Astrocyte (in vitro differentiated cells and primary cell): Measurements from ENCODE around the gene GPR61. TPM values are rescaled to one million over a fixed set of nuclear protein-coding genes. Genes with fewer than 3 reads are reported as not detected.

Source experiments
- DNase-seq: peaks from one replicate; pipeline ENCODE4 v3.0.0-alpha.2; 2010; ENCODE audit warnings: low read depth
- FAIRE-seq: peaks from 2 replicates; lab custom pipeline; 2011; peaks lifted over from hg19 to GRCh38; lab: Jason Lieb, UNC
- H2AFZ ChIP-seq: 2 replicates; pipeline ENCODE4 v1.6.0; 2012; ENCODE audit warnings: low read depth, low read length, inconsistent platforms
- H3K27ac ChIP-seq: 2 replicates; pipeline ENCODE4 v1.5.1; 2011; ENCODE audit warnings: low read depth, low read length, inconsistent platforms
- H3K27me3 ChIP-seq: 2 replicates; pipeline ENCODE4 v1.6.0; 2011; ENCODE audit warnings: low read length, inconsistent platforms; ENCODE audit not compliant: insufficient read depth
- H3K36me3 ChIP-seq: 2 replicates; pipeline ENCODE4 v1.5.1; 2011; ENCODE audit warnings: low read length, inconsistent platforms; ENCODE audit not compliant: insufficient read depth
- H3K4me1 ChIP-seq: 2 replicates; pipeline ENCODE4 v1.5.1; 2011; ENCODE audit warnings: low read length, inconsistent platforms; ENCODE audit not compliant: insufficient read depth
- H3K4me2 ChIP-seq: 2 replicates; pipeline ENCODE4 v1.6.0; 2012; ENCODE audit warnings: low read length, inconsistent platforms
- H3K4me3 ChIP-seq: 2 replicates; pipeline ENCODE4 v1.5.1; 2011; ENCODE audit warnings: low read depth, mild to moderate bottlenecking, low read length, inconsistent platforms; ENCODE audit not compliant: insufficient read depth
- H3K79me2 ChIP-seq: 2 replicates; pipeline ENCODE4 v1.6.0; 2012; ENCODE audit warnings: mild to moderate bottlenecking, low read length, inconsistent platforms; ENCODE audit not compliant: insufficient read depth
- H3K9ac ChIP-seq: 2 replicates; pipeline ENCODE4 v1.6.0; 2012; ENCODE audit warnings: mild to moderate bottlenecking, low read length, inconsistent platforms
- H3K9me3 ChIP-seq: 2 replicates; pipeline ENCODE4 v1.5.1; 2012; ENCODE audit warnings: low read depth, mild to moderate bottlenecking, low read length, inconsistent platforms; ENCODE audit not compliant: insufficient read depth
- H4K20me1 ChIP-seq: 2 replicates; pipeline ENCODE4 v1.6.0; 2012; ENCODE audit warnings: low read length, inconsistent platforms; ENCODE audit not compliant: insufficient read depth
- H3K27ac Mint-ChIP-seq: one replicate; pipeline ENCODE4 v1.8.0; 2021; ENCODE audit warnings: mild to moderate bottlenecking, mixed read lengths; ENCODE audit not compliant: unreplicated experiment
- H3K27me3 Mint-ChIP-seq: one replicate; pipeline ENCODE4 v1.8.0; 2021; ENCODE audit warnings: low read depth, mixed read lengths; ENCODE audit not compliant: unreplicated experiment
- H3K36me3 Mint-ChIP-seq: one replicate; pipeline ENCODE4 v1.8.0; 2021; ENCODE audit warnings: low read depth, mixed read lengths; ENCODE audit not compliant: unreplicated experiment
- H3K4me1 Mint-ChIP-seq: one replicate; pipeline ENCODE4 v1.8.0; 2021; ENCODE audit warnings: low read depth, mixed read lengths; ENCODE audit not compliant: unreplicated experiment
- H3K4me3 Mint-ChIP-seq: one replicate; pipeline ENCODE4 v1.8.0; 2021; ENCODE audit warnings: mild to moderate bottlenecking, moderate library complexity, mixed read lengths; ENCODE audit not compliant: unreplicated experiment
- H3K9me3 Mint-ChIP-seq: one replicate; pipeline ENCODE4 v1.8.0; 2021; ENCODE audit warnings: mild to moderate bottlenecking, mixed read lengths; ENCODE audit not compliant: unreplicated experiment
- CTCF ChIP-seq: IDR thresholded peaks from 2 replicates; pipeline ENCODE4 v1.5.1; 2011; ENCODE audit warnings: low read depth, mild to moderate bottlenecking, inconsistent platforms, low read length, moderate library complexity; ENCODE audit not compliant: insufficient read depth
- EZH2 ChIP-seq: IDR thresholded peaks from 2 replicates; pipeline ENCODE4 v1.6.1; 2012; ENCODE audit warnings: mild to moderate bottlenecking, low read length, inconsistent platforms; ENCODE audit not compliant: insufficient read depth
- total RNA-seq: library from RNA; stranded (reverse); gene quantifications from 2 replicates; pipeline ENCODE4 v1.2.1, GENCODE V29; 2021

The GPR61 gene
- total RNA-seq, 1 donor from 2014 or later: not detected

GRCh38 chr1:109565241-109565640, 25.6 kb downstream of the GPR61 start:
- Mint-ChIP-seq H3K27me3 (no peaks in the 10 kb centered on the region), H3K4me3 (no peak overlapping the region), H3K27ac (no peak overlapping the region), H3K9me3 (no peaks in the 10 kb centered on the region), H3K36me3 (no peaks in the 10 kb centered on the region), H3K4me1 (peaks cover 35% of the 10 kb centered on the region)
- Histone ChIP-seq H3K36me3 (no peaks in the 10 kb centered on the region), H4K20me1 (peaks cover 99% of the 10 kb centered on the region), H3K4me2 (no peak overlapping the region), H3K9me3 (no peaks in the 10 kb centered on the region), H3K4me3 (no peak overlapping the region), H3K27ac (no peak overlapping the region), H3K4me1 (peaks cover 4% of the 10 kb centered on the region), H3K79me2 (peaks cover 100% of the 10 kb centered on the region), H3K27me3 (no peaks in the 10 kb centered on the region), H3K9ac (no peak overlapping the region), H2AFZ (no peak overlapping the region)
- DNase-seq: no peak
- TF ChIP-seq CTCF (no peak), EZH2 (no peak)
- FAIRE-seq: no peak

- H3K9me3 ChIP-seq: no peaks in the 10 kb centered on the region
- no peak overlapping the region for H3K4me3 Mint-ChIP-seq
- H3K27me3 ChIP-seq: no peaks in the 10 kb centered on the region
- no peak overlapping the region for H3K4me3 ChIP-seq
- no peak overlapping the region for H3K27ac Mint-ChIP-seq
- TF ChIP-seq CTCF: no peak
- TF ChIP-seq EZH2: no peak
- peaks cover 4% of the 10 kb centered on the region for H3K4me1 ChIP-seq
- peaks cover 27% of the 10 kb centered on the region for H3K4me1 Mint-ChIP-seq
- H3K9me3 Mint-ChIP-seq: no peaks in the 10 kb centered on the region
- peaks cover 98% of the 10 kb centered on the region for H4K20me1 ChIP-seq
- H3K79me2 ChIP-seq: peaks cover 99% of the 10 kb centered on the region
- no peaks in the 10 kb centered on the region for H3K36me3 ChIP-seq
- H2AFZ ChIP-seq: no peak overlapping the region
- H3K27me3 Mint-ChIP-seq: no peaks in the 10 kb centered on the region
- H3K9ac ChIP-seq: no peak overlapping the region
- DNase-seq: no peak
- no peak overlapping the region for H3K4me2 ChIP-seq
- no peaks in the 10 kb centered on the region for H3K36me3 Mint-ChIP-seq
- FAIRE-seq: no peak
- H3K27ac ChIP-seq: no peak overlapping the region
These were observed 27.3 kb downstream of the GPR61 start for GRCh38 chr1:109566982-109567381.

GRCh38 chr1:109567877-109568672, 28.4 kb downstream of the GPR61 start:
- FAIRE-seq: no peak
- H3K27ac ChIP-seq: no peak overlapping the region
- H3K4me3 ChIP-seq: no peak overlapping the region
- no peaks in the 10 kb centered on the region for H3K36me3 Mint-ChIP-seq
- DNase-seq: no peak
- H3K36me3 ChIP-seq: no peaks in the 10 kb centered on the region
- peaks cover 4% of the 10 kb centered on the region for H3K4me1 ChIP-seq
- no peak overlapping the region for H3K9ac ChIP-seq
- no peak overlapping the region for H3K4me3 Mint-ChIP-seq
- H3K9me3 Mint-ChIP-seq: no peaks in the 10 kb centered on the region
- H3K27ac Mint-ChIP-seq: no peak overlapping the region
- H3K79me2 ChIP-seq: peaks cover 99% of the 10 kb centered on the region
- no peak for TF ChIP-seq EZH2
- no peak overlapping the region for H2AFZ ChIP-seq
- H4K20me1 ChIP-seq: peaks cover 96% of the 10 kb centered on the region
- H3K4me1 Mint-ChIP-seq: peaks cover 21% of the 10 kb centered on the region
- no peaks in the 10 kb centered on the region for H3K9me3 ChIP-seq
- no peak overlapping the region for H3K4me2 ChIP-seq
- H3K27me3 ChIP-seq: no peaks in the 10 kb centered on the region
- no peaks in the 10 kb centered on the region for H3K27me3 Mint-ChIP-seq
